Endothelial cell (in vitro differentiated cells): ENCODE data around the gene GON4L. TPM values are rescaled to one million over a fixed set of nuclear protein-coding genes. Genes with fewer than 3 reads are reported as not detected.

Experiments used
- total RNA-seq: library from RNA; stranded (reverse); fragmentation: NEBNext Ultra II Directional; extraction: Animal tissue kit (Norgen Biotek cat#: 25700); gene quantifications from one replicate; pipeline ENCODE4 v1.2.1, GENCODE V29; 2021; ENCODE audit not compliant: unreplicated experiment

GON4L gene
- total RNA-seq, 1 donor from 2014 or later: 72.7 TPM

Other genes starting within 250 kb of the GON4L start
- gene MSTO1, start 247.0 kb downstream of the GON4L start, total RNA-seq: 34.5 TPM
- gene YY1AP1, start 168.4 kb downstream of the GON4L start, total RNA-seq: 42.3 TPM
- 120 TPM for gene DAP3, start 168.1 kb downstream of the GON4L start, total RNA-seq
- 15.4 TPM for gene SYT11, start 2.4 kb upstream of the GON4L start, total RNA-seq
- 69.2 TPM for gene RIT1, start 54.1 kb upstream of the GON4L start, total RNA-seq
- gene KHDC4, start 77.2 kb upstream of the GON4L start, total RNA-seq: 42.6 TPM
- not detected for gene RXFP4, start 84.4 kb upstream of the GON4L start, total RNA-seq
- 244 TPM for gene ARHGEF2, start 121.3 kb upstream of the GON4L start, total RNA-seq
- 340 TPM for gene SSR2, start 163.7 kb upstream of the GON4L start, total RNA-seq
- 47.6 TPM for gene UBQLN4, start 196.6 kb upstream of the GON4L start, total RNA-seq
- 82.4 TPM for gene LAMTOR2, start 197.6 kb upstream of the GON4L start, total RNA-seq
- gene RAB25, start 203.9 kb upstream of the GON4L start, total RNA-seq: 1.6 TPM
- gene MEX3A, start 225.3 kb upstream of the GON4L start, total RNA-seq: 63.9 TPM